NCI-H2196 treated with DMSO at 0.1 percent for 48 hours (cell line): Measurements from ENCODE around the gene ZDHHC11.
"Not testable (repeated sequence)": the region's sequence is repeated elsewhere in the genome, so short reads cannot be mapped to it uniquely, and the experiment has no call there.

Source experiments
- DNase-seq: peaks from one replicate; lab custom pipeline; 2025; ENCODE audit not compliant: unreplicated experiment; lab: John Stamatoyannopoulos, UW

Gene ZDHHC11

GRCh38 chr5:778967-779366 lies 71.8 kb downstream of the ZDHHC11 start:
- not testable (repeated sequence) for DNase-seq

DNA sequence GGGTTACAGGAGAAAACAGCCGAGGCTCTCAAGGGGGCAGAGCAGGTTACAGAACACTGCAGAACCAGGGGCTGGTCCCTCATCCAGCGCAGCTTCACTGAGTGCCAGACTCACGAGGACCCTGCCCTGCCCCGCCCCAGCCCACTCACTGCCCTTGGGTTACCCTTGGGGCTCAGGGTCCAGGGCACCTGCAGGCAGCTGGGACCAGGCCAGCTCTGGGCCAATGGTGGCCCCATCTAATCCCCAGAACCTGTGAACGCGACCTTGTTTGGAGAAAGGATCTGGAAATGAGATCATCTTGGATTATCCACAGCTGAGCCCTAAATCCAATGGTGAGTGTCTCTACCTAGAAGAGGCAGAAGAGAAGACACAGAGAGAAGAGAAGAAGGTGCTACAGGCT lies 72.4 kb downstream of the ZDHHC11 start:
- not testable (repeated sequence) for DNase-seq

- DNase-seq: no peak
Observed at GRCh38 chr5:777756-778161, 73.0 kb downstream of the ZDHHC11 start.

DNA sequence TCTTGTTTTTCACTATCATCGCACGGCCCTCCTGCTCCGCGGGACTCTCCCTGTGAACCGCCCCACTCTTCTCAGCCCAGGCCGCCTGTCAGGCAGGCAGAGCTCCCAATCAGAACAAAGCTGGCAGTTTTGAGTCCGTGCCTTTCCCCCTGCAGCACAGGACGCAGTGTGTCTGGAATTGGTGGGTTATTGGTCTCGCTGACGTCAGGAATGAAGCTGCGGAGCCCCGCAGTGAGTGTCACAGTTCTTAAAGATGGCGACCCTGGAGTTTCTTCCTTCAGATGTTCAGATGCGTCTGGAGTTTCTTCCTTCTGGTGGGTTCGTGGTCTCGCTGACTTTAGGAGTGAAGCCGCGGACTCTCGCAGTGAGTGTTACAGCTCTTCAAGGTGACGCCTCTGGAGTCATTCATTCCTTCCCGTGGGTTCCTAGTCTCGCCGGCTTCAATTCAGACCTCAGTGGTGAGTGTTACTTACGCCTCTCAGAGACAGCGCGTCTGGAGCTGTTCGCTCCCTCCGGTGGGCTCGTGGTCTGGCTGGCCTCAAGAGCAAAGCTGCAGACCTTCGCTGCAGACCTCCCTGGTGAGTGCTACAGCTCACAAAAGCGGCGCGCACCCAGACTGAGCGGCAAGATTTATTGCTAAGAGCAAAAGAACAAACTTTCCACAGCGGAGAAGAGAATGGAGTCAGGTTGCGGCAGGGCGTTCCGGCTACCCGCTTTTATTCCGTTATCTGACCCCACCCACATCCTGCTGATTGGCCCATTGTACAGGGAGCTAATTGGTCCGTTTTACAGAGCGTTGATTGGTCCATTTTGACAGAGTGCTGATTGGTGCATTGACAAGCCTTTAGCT lies 73.7 kb downstream of the ZDHHC11 start:
- DNase-seq: no peak

DNA sequence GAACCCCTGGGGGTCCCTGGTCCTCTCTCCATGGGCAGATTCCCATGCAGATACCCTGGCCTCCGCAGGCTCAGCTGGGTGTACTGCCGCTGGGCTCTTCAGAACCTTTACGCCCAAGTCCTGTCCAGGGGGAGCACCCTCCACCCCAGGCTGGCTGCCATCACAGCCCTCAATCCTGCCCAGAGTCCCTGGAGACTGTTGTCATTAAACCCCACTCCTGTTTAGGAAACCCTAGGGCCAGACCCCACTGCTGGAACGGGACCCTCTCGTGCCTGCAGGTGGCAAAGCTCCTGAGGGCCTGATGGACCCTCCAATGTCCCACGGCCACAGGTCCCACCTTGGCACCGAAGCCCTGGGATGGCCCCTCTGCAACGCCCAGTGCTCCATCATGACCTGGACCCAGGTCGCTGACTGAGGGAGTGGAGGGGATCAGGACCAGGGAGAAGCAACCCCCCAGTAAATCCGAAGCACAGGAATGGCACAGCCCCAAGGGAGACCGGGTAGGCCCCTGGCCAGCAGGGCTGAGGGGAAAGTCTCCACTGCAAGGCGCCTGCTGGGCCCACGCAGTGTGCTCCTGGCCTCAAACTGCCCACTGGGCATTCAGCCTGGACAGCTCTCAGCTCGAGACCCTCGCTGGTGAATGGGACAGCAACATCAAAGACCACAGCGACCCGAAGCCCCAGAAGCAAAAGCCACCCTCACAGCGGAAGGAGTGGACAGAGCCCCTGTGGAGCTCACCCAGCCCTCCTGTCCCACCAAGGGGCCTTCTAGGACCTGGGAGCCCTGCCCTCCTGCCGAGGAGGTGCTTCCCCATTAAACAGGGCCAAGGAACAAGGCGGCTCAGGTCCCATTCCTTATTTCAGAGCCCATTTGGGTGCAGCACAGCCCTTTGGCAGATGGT lies 74.6 kb downstream of the ZDHHC11 start:
- DNase-seq: no peak

DNA sequence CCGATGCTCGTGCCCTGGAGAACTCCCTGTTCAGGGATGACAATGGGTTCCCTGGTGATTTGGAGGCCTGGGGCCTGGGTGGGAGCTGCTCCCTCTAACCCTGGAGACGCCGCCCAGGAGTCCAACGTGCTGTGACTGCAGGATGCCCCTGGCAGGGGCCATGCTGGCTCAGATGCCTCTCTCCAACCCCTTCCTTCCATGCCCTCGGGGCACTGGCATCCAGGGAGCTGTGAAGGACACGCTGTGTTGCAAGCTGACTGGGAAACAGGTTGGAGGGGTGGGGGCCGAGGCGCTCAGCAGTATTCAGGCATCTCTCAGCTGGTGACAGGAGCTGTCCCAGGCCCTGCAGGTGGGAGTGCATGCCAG lies 75.2 kb downstream of the ZDHHC11 start:
- not testable (repeated sequence) for DNase-seq

GRCh38 chr5:774854-775505 lies 75.8 kb downstream of the ZDHHC11 start:
- not testable (repeated sequence) for DNase-seq

- DNase-seq: not testable (repeated sequence)
Observed at GRCh38 chr5:774304-774703, 76.5 kb downstream of the ZDHHC11 start.

DNA sequence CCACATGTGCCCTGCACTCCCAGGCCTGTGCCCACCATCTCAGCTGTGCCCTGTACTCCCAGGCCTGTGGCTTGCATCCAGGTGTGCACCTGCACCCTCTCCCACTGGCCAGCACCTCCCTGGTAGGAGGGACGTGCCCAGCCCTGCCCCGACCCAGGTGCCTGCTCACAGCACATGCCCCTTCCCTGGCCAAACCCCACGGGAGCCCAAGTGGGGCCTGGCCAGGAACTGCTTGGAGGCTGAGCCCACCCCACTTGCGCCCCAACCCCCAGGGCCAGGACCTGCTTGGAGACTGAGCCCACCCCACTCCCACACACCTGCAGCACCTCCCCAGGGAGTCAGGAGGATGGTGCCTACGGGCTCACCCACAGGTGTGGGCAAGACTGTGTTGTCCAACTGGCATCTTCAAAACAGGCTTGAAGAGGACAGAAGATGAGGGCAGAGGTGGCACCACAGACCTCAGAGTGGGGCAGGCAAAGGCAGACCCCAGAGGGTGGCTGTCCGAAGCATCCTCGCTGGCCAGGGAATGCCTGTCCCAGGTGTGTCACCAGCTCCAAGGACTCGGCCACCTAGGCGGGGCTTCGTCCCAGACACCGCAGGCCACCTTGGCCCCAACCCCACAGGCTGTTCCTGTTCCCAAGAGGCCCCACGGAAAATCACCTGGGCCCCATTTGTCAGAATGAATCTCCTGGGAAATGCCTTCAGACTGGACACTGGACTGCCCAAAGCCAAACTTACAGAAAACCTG lies 77.1 kb downstream of the ZDHHC11 start:
- no peak for DNase-seq

- not testable (repeated sequence) for DNase-seq
Observed at GRCh38 chr5:772931-773330, 77.9 kb downstream of the ZDHHC11 start.

- DNase-seq: not testable (repeated sequence)
Observed at GRCh38 chr5:772547-772890, 78.3 kb downstream of the ZDHHC11 start.

- not testable (repeated sequence) for DNase-seq
Observed at GRCh38 chr5:771841-772546, 78.8 kb downstream of the ZDHHC11 start.

- not testable (repeated sequence) for DNase-seq
Observed at GRCh38 chr5:771087-771781, 79.6 kb downstream of the ZDHHC11 start.

DNA sequence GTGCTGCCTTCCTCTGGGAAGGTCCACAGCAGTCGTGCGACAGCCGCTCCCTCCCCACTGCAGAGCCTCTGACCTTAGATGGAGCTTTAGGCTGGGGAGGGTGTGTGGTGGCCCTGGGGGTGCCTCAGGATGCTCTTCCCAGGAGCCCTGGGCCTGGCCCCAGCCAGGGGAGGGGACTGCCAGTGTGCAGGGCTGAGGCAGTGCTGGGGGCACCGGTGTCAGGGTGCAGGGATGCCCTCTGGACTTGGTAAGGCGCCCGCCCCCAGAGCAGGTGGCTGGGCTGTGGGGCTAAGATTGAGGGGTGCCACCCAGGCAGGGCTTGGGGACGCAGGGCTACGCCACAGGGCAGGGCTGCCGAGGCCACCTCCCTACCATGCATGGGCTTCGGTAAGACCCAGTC lies 80.2 kb downstream of the ZDHHC11 start:
- not testable (repeated sequence) for DNase-seq

- not testable (repeated sequence) for DNase-seq
Observed at GRCh38 chr5:769485-770145, 81.2 kb downstream of the ZDHHC11 start.

DNA sequence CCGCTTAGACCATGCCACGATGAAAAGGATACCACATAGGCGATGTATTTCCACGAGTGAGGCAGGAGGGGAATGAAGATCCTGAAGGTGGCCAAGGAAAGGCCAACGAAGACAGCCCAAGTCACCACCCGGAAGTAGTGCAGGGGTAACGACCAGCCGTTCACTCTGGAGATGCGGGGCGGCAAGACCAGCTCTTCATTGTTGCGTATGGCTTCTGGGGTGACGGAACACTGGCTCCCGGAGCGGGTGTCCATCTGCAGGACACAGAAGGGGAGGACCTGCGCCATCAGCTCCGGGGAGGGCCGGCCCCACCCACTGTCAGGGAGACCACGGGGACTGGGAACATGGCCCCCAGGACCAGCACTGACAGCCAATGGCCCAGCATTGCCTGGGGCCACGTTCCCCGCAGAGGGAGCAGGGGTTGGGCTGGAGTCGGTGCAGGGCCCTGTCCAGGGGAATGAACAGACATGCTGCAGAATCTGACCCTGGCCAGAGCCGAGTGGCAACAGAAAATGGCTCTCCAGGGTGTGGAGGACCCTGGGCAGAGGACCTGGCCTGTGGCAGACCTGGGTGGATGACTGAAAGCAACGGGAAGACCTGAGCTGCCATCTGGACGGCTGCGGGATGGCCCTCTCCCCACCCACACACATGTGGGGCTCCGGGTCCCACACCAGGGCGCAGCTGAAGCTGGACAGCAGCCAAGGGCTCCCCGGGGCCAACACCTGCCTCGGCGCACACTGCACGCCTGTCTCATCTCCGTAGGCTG lies 83.9 kb downstream of the ZDHHC11 start:
- DNase-seq: no peak

DNA sequence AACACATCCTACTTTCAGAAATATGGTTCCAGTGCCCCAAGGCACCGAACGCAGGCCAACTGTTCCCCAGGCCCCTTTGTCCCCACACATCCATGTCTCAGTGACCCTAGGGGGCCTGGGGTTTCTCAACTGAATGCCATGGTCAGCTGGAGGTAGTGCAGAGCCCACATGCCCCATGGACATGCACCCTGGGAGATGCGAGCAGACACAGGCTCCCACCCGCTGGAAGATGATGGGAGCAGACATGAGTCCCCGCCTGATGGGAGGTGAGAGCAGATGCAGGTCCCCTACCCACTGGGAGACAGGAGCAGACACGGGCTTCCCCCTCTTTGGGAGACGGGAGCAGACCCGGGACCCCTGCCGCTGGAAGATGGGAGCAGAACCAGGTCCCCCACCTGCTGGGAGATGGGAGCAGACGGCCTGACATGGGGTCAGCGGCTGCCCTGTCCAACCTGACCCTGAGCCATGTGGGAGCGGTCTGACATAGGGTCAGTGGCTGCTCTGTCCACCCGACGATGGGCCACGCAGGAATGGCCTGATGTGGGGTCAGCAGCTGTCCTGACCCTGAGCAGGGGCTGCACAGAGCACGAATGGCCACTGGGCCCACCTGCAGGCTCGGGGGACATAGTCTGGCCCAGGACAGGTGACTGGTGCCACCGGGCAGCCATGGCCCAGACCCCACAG lies 84.7 kb downstream of the ZDHHC11 start:
- no peak for DNase-seq
